Aorta (tissue), 5 donors: ENCODE data around the gene HOXA7. TPM values are rescaled to one million over a fixed set of nuclear protein-coding genes. Genes with fewer than 3 reads are reported as not detected.

ENCODE experiments used
- ATAC-seq: fragments of 200-7000 bp; cut with Tn5 transposase; one replicate; pipeline ENCODE4 v1.9.1; 2022; ENCODE audit warnings: moderate library complexity; ENCODE audit not compliant: low FRiP score
- DNase-seq, 2 donors: peaks; one replicate each; pipeline ENCODE4 v3.0.0-alpha.2; 2020
- H3K27ac ChIP-seq, 2 donors: one replicate each; pipeline ENCODE4 v1.5.1; 2013; ENCODE audit warnings: low read length in 2 of 2, mild to moderate bottlenecking in 2 of 2, moderate library complexity in 2 of 2, control low read depth in 1 of 2, inconsistent platforms in 1 of 2, low read depth in 1 of 2
- H3K27me3 ChIP-seq, 2 donors: one replicate each; pipeline ENCODE4 v1.6.1; 2013; ENCODE audit warnings: control low read depth in 1 of 2, low read length in 1 of 2, mild to moderate bottlenecking in 1 of 2, moderate library complexity in 1 of 2; ENCODE audit not compliant: insufficient read depth in 2 of 2, control insufficient read depth in 1 of 2
- H3K36me3 ChIP-seq, 2 donors: one replicate each; pipeline ENCODE4 v1.6.1; 2013; ENCODE audit warnings: control low read depth in 1 of 2, low read length in 1 of 2, mild to moderate bottlenecking in 1 of 2; ENCODE audit not compliant: insufficient read depth in 2 of 2, control insufficient read depth in 1 of 2
- H3K4me1 ChIP-seq, 2 donors: one replicate each; pipeline ENCODE4 v1.6.1; 2013; ENCODE audit warnings: low read length in 2 of 2, control low read depth in 1 of 2, mild to moderate bottlenecking in 1 of 2, moderate library complexity in 1 of 2; ENCODE audit not compliant: insufficient read depth in 2 of 2, control insufficient read depth in 1 of 2
- H3K4me3 ChIP-seq, 2 donors: one replicate each; pipeline ENCODE4 v1.5.1; 2013; ENCODE audit warnings: low read length in 2 of 2, control low read depth in 1 of 2, mild to moderate bottlenecking in 1 of 2
- H3K9me3 ChIP-seq: one replicate; pipeline ENCODE4 v1.6.1; 2013; ENCODE audit warnings: mild to moderate bottlenecking, low read length; ENCODE audit not compliant: control insufficient read depth
- WGBS, 2 donors: extraction: QIAGEN DNeasy Blood & Tissue Kit; methylation state at CpG; one replicate each; pipeline ENCODE4 v1.1.7; 2013; 5-methylcytosine and 5-hydroxymethylcytosine counted together
- intact Hi-C, 2 donors: fragments of 100-400 bp; cut with DNase I; formaldehyde crosslinking; loops; one replicate each; pipeline versions ENCODE4 v1.14.2 to v1.15.0; 2022
- microRNA-seq, 2 donors: library from miRNA; unstranded; fragments of <30 nt; microRNA quantifications; one replicate each; pipeline ENCODE4 v1.2.0, GENCODE V29; 2020
- polyA plus RNA-seq, 2 donors: library from polyadenylated mRNA; stranded (reverse); fragments of 200-250 nt; gene quantifications; one replicate each; pipeline ENCODE4 v1.2.3, GENCODE V29; 2013
- total RNA-seq, 2 donors: library from RNA; stranded (reverse); fragmentation: NEBNext Ultra II Directional; extraction: Animal tissue kit (Norgen Biotek cat#: 25700); gene quantifications; one replicate each; pipeline ENCODE4 v1.2.1, GENCODE V29; 2021
- donor health status: healthy with polysubstance abuse.
- donor health status: Bipolar disorder and iron deficiency.
- donor health status: DM: no; HTN: no; CAD: no.
- donor health status: DM: no; HTN: no; CAD: no.
- donor health status: DM: yes; HTN: yes; CAD: no.

Gene HOXA7
- total and polyA plus RNA-seq, 4 donors = 2.4 to 9.3 (median 4.0) TPM

- peaks cover 0 to 6% of the 10 kb centered on the region in 2 donors for H3K4me1 ChIP-seq
Measured at GRCh38 chr7:27107391-27108381, 48.8 kb downstream of the HOXA7 start.

GRCh38 chr7:27106901-27107240 lies 49.6 kb downstream of the HOXA7 start:
- H3K27me3 ChIP-seq = no peaks in the 10 kb centered on the region
- no peaks in the 10 kb centered on the region for H3K36me3 ChIP-seq
- peaks cover 0 to 6% of the 10 kb centered on the region in 2 donors for H3K4me1 ChIP-seq
- H3K27ac ChIP-seq = peak overlapping the region; percentile 92 to 95
- peak overlapping the region; percentile 18 to 51 for H3K4me3 ChIP-seq
- intact Hi-C loops = no loop called here
- ATAC-seq = no peak
- no peak for DNase-seq
- H3K9me3 ChIP-seq = no peaks in the 10 kb centered on the region
- 6 to 11% methylated on average over 14 of the region's 14 CpGs for WGBS, 2 donors

More at GRCh38 chr7:27107391-27108381, 48.8 kb downstream of the HOXA7 start:
- DNase-seq (peak in 1 of 2 donors; percentile 49), ATAC-seq (peak; percentile 4)
- Histone ChIP-seq H3K27me3 (no peaks in the 10 kb centered on the region), H3K9me3 (no peaks in the 10 kb centered on the region), H3K4me3 (peak overlapping the region; percentile 1 to 28), H3K36me3 (no peaks in the 10 kb centered on the region), H3K27ac (peak overlapping the region; percentile 86 to 96)
- intact Hi-C loops = no loop called here
- WGBS, 2 donors = 18 to 24% methylated on average over 47 of the region's 47 CpGs

GRCh38 chr7:27106181-27106900 lies 50.1 kb downstream of the HOXA7 start:
- Histone ChIP-seq H3K4me3 (peak overlapping the region; percentile 18 to 51), H3K36me3 (no peaks in the 10 kb centered on the region), H3K4me1 (peaks cover 0 to 6% of the 10 kb centered on the region in 2 donors), H3K9me3 (no peaks in the 10 kb centered on the region), H3K27me3 (no peaks in the 10 kb centered on the region), H3K27ac (peak overlapping the region; percentile 92 to 95)
- WGBS, 2 donors = 1 to 8% methylated on average over 44 of the region's 44 CpGs
- intact Hi-C loops = no loop called here
- DNase-seq (peak; percentile 50 to 79), ATAC-seq (no peak)

DNA sequence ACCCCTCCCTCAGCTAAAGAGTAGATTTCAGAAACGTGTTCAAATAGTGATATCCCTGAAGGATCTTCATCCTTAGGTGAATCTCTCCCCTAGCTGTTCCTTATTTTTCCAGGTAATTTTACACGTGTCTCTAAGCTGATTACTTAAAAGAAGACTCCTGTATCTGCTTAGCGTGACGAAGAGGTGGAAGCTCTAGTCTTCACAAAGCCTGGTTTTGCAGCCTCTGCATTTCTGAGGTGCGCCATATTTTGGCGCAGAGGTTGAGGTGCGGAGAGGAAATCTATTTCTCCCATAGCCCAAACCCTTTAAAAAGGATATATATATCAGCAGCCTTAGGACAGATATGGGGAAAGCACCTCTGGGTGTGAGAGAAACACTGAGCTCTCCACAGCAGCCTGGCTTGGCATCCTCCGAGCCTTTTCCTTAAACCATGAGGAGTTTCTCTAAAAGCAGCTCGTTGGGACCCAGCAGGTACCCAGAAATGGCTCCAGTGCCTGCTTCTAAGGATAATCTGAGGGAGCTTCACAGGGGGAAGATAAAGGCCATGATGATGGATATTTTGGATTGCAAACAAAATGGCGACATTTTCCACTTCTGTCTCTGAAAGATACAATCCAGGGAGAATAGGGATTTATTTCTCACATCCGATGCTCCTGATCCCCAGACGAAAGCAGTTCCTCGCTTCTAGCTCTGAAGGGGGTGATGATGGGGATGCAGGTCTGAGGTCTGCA lies 51.0 kb downstream of the HOXA7 start:
- H3K4me1 ChIP-seq = peaks cover 0 to 6% of the 10 kb centered on the region in 2 donors
- peak overlapping the region; percentile 50 to 92 for H3K27ac ChIP-seq
- H3K27me3 ChIP-seq = no peaks in the 10 kb centered on the region
- H3K4me3 ChIP-seq = no peak overlapping the region
- DNase-seq (no peak), ATAC-seq (no peak)
- H3K36me3 ChIP-seq = no peaks in the 10 kb centered on the region
- no peaks in the 10 kb centered on the region for H3K9me3 ChIP-seq
- WGBS, 2 donors = 61 to 66% methylated on average over 13 of the region's 13 CpGs
- intact Hi-C loops = no loop called here

DNA sequence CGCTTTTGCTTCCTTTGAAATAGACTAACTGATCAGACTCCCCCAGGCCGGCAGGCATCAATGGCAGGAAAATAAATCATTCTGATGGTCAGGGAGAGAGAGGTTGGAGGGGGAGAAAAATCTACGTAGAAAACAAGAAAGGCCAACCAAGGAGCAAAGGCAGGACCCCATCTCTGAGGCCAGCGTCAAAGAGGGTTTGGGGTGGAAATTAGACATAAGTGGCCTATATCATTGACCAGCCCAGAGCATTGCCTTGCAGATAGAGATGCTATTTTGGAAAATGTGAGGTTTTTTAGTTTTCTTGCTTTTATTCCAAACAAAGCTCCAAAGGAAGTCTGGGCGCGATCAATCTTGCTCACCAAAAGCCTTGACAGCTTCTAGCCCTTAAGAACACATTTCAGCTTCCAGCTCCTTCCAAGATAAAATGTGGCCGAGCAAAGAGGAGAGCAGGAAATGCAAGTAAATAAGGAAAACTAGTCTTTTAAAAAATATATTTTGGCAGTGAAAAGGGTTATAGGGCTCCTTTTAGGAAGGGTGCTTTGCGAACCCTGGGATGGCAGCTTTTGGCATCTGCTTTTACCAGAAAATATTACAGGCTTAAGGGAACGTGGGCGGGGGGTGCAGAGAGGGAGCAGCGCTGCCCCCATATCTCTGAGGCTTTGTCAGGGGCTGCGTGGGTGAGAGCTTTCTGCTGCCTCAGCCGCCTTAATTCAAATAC lies 52.0 kb downstream of the HOXA7 start:
- H3K9me3 ChIP-seq = no peaks in the 10 kb centered on the region
- H3K36me3 ChIP-seq = no peaks in the 10 kb centered on the region
- H3K4me3 ChIP-seq = peak overlapping the region in 1 of 2 donors; percentile 1
- DNase-seq = peak in 1 of 2 donors; percentile 57
- peak overlapping the region; percentile 87 to 100 for H3K27ac ChIP-seq
- H3K4me1 ChIP-seq = peaks cover 0 to 1% of the 10 kb centered on the region in 2 donors
- WGBS, 2 donors = 4 to 8% methylated on average over 13 of the region's 13 CpGs
- no peaks in the 10 kb centered on the region for H3K27me3 ChIP-seq
- ATAC-seq = no peak
- intact Hi-C loops = loop anchor here in 1 of 2 donors (5.0 kb wide), 1 partner anchor 242 kb away; the partner anchor contains the start of gene SKAP2

Small RNAs within 50 kb of the gene (microRNA-seq; reads per million reads assigned to microRNA genes)
- gene MIR196B = 156 to 3,890 reads per million in 2 donors

Other genes with a start within 250 kb of the HOXA7 start
- 1 to 10 TPM; 1.3 to 1.6 TPM for gene HOXA1, start 60.7 kb downstream of the HOXA7 start, total RNA-seq
- under 1 TPM; 0.59 to 0.88 TPM for gene HOXA1, start 60.7 kb downstream of the HOXA7 start, polyA plus RNA-seq
- gene HOXA2, start 54.0 kb downstream of the HOXA7 start, total RNA-seq = 1 to 10 TPM; 1.6 to 4.7 TPM
- gene HOXA2, start 54.0 kb downstream of the HOXA7 start, polyA plus RNA-seq = 1 to 10 TPM; 2.3 to 3.6 TPM
- 10 to 100 TPM in 1 of 2 donors, 1 to 10 TPM in 1; 5.6 to 11.6 TPM for gene HOXA4, start 25.9 kb downstream of the HOXA7 start, total RNA-seq
- 10 to 100 TPM in 1 of 2 donors, 1 to 10 TPM in 1; 2.6 to 10.1 TPM for gene HOXA4, start 25.9 kb downstream of the HOXA7 start, polyA plus RNA-seq
- gene HOXA5, start 13.0 kb downstream of the HOXA7 start, total RNA-seq = 10 to 100 TPM in 1 of 2 donors, 1 to 10 TPM in 1; 8.0 to 11.8 TPM
- gene HOXA5, start 13.0 kb downstream of the HOXA7 start, polyA plus RNA-seq = 1 to 10 TPM; 1.6 to 2.7 TPM
- gene HOXA6, start 8.9 kb downstream of the HOXA7 start, total RNA-seq = 1 to 10 TPM; 6.3 to 7.6 TPM
- gene HOXA6, start 8.9 kb downstream of the HOXA7 start, polyA plus RNA-seq = under 1 TPM in 1 of 2 donors, not detected in 1; 0.97 TPM
- gene HOXA3, start 4.1 kb downstream of the HOXA7 start, total RNA-seq = 10 to 100 TPM in 1 of 2 donors, 1 to 10 TPM in 1; 9.6 to 20.8 TPM
- 10 to 100 TPM in 1 of 2 donors, 1 to 10 TPM in 1; 3.8 to 12.2 TPM for gene HOXA3, start 4.1 kb downstream of the HOXA7 start, polyA plus RNA-seq
- 1 to 10 TPM; 1.6 to 5.8 TPM for gene HOXA9, start 8.9 kb upstream of the HOXA7 start, total RNA-seq
- gene HOXA9, start 8.9 kb upstream of the HOXA7 start, polyA plus RNA-seq = 1 to 10 TPM; 1.5 to 3.1 TPM
- gene HOXA10, start 17.6 kb upstream of the HOXA7 start, total RNA-seq = 10 to 100 TPM in 1 of 2 donors, 1 to 10 TPM in 1; 1.5 to 11.2 TPM
- 1 to 10 TPM; 3.4 to 3.6 TPM for gene HOXA10, start 17.6 kb upstream of the HOXA7 start, polyA plus RNA-seq
- gene HOXA11, start 28.6 kb upstream of the HOXA7 start, total RNA-seq = under 1 TPM in 1 of 2 donors, not detected in 1; 0.81 TPM
- under 1 TPM in 1 of 2 donors, not detected in 1; 0.13 TPM for gene HOXA11, start 28.6 kb upstream of the HOXA7 start, polyA plus RNA-seq
- not detected for gene HOXA13, start 43.4 kb upstream of the HOXA7 start, total RNA-seq
- under 1 TPM in 1 of 2 donors, not detected in 1; 0.38 TPM for gene HOXA13, start 43.4 kb upstream of the HOXA7 start, polyA plus RNA-seq
- not detected for gene EVX1, start 86.1 kb upstream of the HOXA7 start, total RNA-seq
- gene EVX1, start 86.1 kb upstream of the HOXA7 start, polyA plus RNA-seq = not detected